ENCODE data around the gene CYP27B1.

CYP27B1 gene

GRCh38 chr12:57754411-57755193, 12.3 kb downstream of the CYP27B1 start, which contains the start of gene MARCHF9:
Gene MARCHF9, plus strand, starts transcription at chr12:57755103. Its CDS starts 426 bp downstream, at chr12:57755529.
- TF ChIP-seq, protein P1, sequence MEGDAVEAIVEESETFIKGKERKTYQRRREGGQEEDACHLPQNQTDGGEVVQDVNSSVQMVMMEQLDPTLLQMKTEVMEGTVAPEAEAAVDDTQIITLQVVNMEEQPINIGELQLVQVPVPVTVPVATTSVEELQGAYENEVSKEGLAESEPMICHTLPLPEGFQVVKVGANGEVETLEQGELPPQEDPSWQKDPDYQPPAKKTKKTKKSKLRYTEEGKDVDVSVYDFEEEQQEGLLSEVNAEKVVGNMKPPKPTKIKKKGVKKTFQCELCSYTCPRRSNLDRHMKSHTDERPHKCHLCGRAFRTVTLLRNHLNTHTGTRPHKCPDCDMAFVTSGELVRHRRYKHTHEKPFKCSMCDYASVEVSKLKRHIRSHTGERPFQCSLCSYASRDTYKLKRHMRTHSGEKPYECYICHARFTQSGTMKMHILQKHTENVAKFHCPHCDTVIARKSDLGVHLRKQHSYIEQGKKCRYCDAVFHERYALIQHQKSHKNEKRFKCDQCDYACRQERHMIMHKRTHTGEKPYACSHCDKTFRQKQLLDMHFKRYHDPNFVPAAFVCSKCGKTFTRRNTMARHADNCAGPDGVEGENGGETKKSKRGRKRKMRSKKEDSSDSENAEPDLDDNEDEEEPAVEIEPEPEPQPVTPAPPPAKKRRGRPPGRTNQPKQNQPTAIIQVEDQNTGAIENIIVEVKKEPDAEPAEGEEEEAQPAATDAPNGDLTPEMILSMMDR (IDR thresholded peaks at IDR 0.05; ENCODE audit: borderline replicate concordance, control extremely low read depth, extremely low read depth, insufficient read depth, missing control alignments): no peak
- in situ Hi-C loops (cut with MboI; ENCODE audit: low sequenced_read_pairs, unreplicated experiment): no loop called here
- DNase-seq (ENCODE audit: low spot score): peak; percentile 88

- DNase-seq (ENCODE audit: low spot score): no peak
- TF ChIP-seq, protein P1 (IDR thresholded peaks at IDR 0.05; ENCODE audit: borderline replicate concordance, control extremely low read depth, extremely low read depth, insufficient read depth, missing control alignments): no peak
- in situ Hi-C loops (cut with MboI; ENCODE audit: low sequenced_read_pairs, unreplicated experiment): no loop called here
Observed at GRCh38 chr12:57753756-57754337, 13.0 kb downstream of the CYP27B1 start.

DNA sequence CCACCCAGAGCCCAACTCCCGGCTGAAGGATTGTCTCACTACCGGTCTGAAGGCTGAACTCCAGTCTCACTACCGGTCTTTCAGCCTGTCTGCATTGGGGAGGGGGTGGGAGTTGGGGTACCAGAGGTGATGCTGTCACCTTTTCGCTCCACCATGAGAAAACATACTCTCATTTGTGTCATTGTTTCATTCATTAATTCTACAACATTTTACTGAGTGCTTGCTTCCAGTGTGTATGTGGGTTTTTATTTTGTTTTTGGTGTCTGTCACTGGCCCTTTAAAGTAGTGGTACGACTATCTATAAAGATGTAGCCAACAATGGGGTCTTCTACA, 14.2 kb downstream of the CYP27B1 start:
- DNase-seq (ENCODE audit: low spot score): no peak
- in situ Hi-C loops (cut with MboI; ENCODE audit: low sequenced_read_pairs, unreplicated experiment): no loop called here
- TF ChIP-seq, protein P1 (IDR thresholded peaks at IDR 0.05; ENCODE audit: borderline replicate concordance, control extremely low read depth, extremely low read depth, insufficient read depth, missing control alignments): no peak

- peak; percentile 98 for DNase-seq (ENCODE audit: low spot score)
- TF ChIP-seq, protein P1 (IDR thresholded peaks at IDR 0.05; ENCODE audit: borderline replicate concordance, control extremely low read depth, extremely low read depth, insufficient read depth, missing control alignments): no peak
- in situ Hi-C loops (cut with MboI; ENCODE audit: low sequenced_read_pairs, unreplicated experiment): no loop called here
Observed at GRCh38 chr12:57751788-57752667, 14.8 kb downstream of the CYP27B1 start, which contains the start of gene CDK4. Gene CDK4, minus strand, starts transcription at chr12:57752310. Its CDS starts 593 bp downstream, at chr12:57751717.

- TF ChIP-seq, protein P1 (IDR thresholded peaks at IDR 0.05; ENCODE audit: borderline replicate concordance, control extremely low read depth, extremely low read depth, insufficient read depth, missing control alignments): no peak
- no peak for DNase-seq (ENCODE audit: low spot score)
- in situ Hi-C loops (cut with MboI; ENCODE audit: low sequenced_read_pairs, unreplicated experiment): no loop called here
Observed at GRCh38 chr12:57751432-57751787, 15.5 kb downstream of the CYP27B1 start.

All from GM13976 (cell line).